HS-5 (cell line): Measurements from ENCODE around the gene B3GALNT2.
"Not testable (repeated sequence)": the region's sequence is repeated elsewhere in the genome, so short reads cannot be mapped to it uniquely, and the experiment has no call there.

Source experiments
- DNase-seq: peaks from one replicate; pipeline ENCODE4 v3.0.0-alpha.2; 2012; ENCODE audit warnings: low read depth

B3GALNT2 gene

GRCh38 chr1:235504122-235504493 is at the start of gene B3GALNT2:
Gene B3GALNT2, minus strand, starts transcription at chr1:235504452. Its CDS starts 200 bp downstream, at chr1:235504252.
- no peak for DNase-seq

DNA sequence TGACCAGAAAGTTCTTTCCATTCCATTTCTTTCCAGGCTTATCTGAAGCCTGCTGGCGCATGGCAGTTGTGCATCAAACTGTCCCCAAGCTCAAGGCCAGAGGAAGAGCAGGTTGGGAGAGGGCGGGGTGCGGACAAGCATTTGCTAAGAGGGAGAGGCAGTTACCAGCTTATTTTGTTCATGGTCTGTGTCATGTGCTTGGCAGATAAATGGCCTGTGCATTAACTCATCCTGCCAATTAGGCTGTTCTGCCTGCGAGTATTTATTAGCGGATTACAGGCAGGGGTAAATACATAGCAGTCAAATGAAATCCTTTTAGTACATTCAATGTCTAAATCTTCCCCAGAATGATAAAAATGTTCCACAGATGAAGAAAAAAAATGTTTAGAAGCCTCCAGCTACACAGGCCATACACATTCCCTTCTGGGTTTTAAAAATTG is 48.9 kb upstream of the B3GALNT2 start:
- no peak for DNase-seq

DNA sequence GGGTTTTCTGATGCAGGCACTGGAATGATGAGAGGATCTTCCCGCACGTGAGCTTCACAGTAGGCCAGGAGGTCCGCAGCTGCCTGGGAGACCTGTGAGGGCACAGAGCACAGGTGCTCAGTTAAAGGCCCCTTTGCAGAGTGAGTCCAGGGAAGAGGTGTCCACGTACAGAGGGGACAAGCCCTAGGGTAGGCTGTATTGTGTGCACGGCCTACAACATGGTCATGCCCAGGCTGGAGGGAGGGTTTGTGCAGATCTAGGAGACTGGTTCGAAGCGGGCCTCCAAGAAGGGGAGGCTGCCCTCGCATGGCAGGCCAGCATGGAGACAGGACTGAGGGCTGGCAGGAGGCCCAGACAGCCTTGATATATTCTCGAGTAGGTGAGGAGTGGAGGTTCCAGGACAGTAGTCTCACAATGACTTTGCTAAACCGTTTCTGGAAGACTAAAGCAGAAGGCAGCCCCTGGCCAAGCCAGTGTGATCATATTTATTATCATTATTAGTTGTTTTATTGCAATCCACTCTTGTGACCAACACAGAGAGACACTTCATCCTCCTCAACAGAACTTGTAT is 48.0 kb upstream of the B3GALNT2 start:
- no peak for DNase-seq

GRCh38 chr1:235549351-235550139 is 45.3 kb upstream of the B3GALNT2 start:
- DNase-seq, result no peak

DNA sequence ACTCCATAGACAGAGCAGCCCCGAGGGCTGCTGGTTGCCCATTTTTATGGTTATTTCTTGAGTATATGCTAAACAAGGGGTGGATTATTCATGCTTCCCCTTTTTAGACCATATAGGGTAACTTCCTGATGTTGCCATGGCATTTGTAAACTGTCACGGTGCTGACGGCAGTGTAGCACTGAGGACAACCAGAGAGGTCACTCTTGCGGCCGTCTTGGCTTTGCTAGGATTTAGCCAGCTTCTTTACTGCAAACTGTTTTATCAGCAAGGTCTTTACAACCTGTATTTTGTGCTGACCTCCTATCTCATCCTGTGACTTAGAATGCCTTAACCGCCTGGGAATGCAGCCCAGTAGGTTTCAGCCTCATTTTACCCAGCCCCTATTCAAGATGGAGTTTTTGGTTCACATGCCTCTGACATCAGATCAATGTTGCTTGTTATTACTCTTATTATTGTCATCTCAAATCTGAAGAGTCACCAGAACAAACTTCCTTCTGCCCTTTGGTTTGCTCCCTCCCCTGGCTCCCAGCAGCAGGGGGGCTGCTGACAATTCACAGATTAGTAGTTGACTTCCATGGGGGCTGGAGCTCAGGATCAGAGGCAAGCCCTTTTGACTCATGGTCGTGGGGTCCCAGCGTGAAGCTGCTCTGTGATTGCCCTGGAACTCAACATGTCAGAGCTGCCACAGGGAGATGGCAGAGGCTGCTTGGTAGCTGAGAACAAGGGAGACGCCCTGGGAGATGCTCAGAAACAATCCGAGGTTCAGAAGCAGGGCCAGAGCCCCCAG is 42.3 kb upstream of the B3GALNT2 start:
- not testable (repeated sequence) for DNase-seq

- no peak for DNase-seq
Observed at GRCh38 chr1:235545292-235545930, 41.2 kb upstream of the B3GALNT2 start.

DNA sequence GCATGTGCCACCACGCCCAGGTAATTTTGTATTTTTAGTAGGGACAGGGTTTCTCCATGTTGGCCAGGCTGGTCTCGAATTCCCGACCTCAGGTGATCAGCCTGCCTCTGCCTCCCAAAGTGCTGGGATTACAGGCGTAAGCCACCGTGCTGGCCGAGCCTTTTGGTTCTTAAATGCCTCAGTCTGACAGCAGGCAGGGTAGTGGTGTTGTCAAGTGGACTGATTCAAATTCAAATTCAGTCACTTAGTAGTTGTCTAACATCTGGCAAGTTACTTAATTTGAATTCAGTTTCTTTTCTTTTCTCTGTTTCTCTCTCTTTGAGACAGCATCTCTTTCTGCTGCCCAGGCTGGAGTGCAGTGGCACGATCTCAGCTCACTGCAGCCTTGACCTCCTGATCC is 38.6 kb upstream of the B3GALNT2 start:
- DNase-seq, result not testable (repeated sequence)

- DNase-seq, result no peak
Observed at GRCh38 chr1:235533476-235534168, 29.4 kb upstream of the B3GALNT2 start.

GRCh38 chr1:235532360-235532759 is 28.1 kb upstream of the B3GALNT2 start:
- peak; percentile 70 for DNase-seq

- no peak for DNase-seq
Observed at GRCh38 chr1:235527196-235527814, 23.1 kb upstream of the B3GALNT2 start.

DNA sequence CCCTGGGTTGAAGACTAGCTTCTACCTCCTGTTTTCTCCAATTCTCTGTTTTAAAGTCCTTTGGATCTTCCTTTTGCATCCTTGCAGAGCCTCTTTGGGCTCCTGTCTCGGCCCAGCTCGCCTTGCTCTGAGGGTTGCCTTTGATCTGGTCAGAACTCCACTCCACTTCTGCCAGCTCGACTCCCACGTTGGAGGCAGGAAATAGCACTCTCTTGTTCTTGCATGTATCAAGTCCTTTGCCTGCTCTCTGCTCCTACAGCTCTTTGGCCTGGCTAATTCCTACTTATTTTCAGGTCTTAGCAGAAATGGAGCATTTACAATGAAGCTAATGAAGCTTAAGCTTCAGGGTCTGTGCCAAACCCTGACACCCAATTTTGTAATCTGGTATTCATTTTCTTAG is 21.1 kb upstream of the B3GALNT2 start:
- no peak for DNase-seq

DNA sequence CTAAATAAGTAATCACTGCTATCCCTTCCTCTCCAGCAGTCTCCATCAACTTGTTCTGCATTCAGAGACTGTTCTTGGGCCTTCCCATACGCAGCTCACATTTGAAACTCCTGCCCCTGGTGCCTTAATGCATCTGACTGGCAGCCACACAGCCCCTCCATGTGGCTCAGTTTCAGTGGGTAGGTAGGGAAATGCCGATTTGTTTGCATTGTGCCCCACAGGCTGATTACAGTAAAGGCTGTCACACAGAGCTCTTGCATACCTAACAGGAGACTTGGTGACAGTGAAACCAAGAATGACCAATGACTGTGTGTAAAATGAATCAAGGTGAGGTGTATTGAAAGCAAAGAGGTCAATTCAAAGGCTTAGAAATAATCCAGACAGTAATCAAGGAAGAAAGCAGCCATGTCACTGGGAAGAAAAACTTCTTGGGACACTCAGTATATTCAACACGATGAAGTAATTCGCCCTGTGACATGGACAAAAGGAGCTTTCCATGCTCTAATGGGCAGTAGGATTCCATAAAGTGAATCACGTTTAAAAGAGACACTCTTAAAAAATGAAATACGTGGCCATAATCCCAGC is 12.7 kb upstream of the B3GALNT2 start:
- DNase-seq, result no peak

DNA sequence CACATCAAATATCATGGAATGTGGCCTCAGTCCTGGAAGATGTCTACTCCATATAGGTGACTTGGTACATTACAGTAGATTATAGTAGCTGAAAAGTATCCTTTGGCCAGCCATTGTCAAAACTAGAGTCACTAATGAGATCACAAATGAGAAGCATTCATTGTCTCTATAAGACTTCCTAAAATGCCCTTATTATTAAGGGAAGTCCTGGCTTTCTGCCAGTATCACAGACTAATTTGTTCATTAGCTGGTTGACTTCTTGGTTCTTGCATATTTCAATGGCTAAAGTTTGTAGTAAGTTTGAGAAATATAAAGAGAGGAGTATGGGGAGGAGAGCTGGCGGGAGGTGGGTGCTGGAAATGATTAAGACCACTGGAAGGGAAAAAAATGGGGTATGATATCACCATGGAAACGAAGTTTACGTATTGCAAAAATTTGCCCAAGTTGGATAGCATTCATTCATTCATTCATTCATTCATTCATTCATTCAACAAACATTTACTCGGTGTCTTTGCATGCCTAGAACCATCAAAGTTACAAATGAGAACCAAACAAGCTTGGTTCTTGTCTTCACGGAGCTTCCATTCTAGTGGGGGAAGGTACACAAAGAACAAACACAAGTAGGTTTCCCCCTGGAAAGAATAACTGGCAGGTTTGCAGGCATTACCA is 11.7 kb upstream of the B3GALNT2 start:
- DNase-seq, result no peak

DNA sequence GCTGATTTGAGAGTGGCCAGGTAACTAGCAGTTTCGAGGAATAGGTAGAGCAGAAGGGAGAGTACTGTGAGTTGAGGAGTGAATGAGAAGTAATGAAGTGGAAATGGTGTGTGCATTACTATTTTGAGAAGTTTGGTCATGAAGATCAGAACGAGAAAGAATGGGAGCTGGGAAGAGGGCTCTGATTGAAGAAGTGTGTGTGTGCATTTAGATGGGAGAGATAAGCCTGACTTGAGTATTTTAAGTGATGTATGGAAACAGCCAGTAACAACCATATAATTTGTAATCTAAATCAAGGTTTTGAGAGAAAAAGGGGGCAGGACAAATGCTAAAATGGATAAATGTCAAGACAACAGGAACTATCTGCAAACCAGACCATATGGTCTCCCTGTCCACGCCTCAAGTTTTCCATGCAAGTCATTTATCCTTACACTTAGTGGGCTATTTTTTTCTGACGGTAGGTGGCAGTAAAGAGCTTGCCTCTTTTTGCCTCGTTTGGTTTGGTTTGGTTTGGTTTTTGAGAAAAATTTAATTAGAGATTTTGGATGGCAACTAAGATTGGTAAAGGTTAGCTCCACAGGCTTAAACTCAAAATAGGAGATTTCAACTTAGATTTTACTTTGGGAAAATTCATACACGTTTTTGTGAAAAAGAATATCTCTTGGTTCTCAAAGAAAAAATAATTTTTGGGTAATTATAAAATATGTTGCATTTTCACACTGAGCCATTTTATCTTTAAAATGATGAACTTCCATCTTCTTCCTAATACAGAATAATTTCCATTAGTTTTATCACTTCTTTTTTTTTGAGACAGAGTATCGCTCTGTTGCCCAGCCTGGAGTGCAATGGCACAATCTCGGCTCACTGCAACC is 9.5 kb upstream of the B3GALNT2 start:
- DNase-seq, result peak; percentile 53

DNA sequence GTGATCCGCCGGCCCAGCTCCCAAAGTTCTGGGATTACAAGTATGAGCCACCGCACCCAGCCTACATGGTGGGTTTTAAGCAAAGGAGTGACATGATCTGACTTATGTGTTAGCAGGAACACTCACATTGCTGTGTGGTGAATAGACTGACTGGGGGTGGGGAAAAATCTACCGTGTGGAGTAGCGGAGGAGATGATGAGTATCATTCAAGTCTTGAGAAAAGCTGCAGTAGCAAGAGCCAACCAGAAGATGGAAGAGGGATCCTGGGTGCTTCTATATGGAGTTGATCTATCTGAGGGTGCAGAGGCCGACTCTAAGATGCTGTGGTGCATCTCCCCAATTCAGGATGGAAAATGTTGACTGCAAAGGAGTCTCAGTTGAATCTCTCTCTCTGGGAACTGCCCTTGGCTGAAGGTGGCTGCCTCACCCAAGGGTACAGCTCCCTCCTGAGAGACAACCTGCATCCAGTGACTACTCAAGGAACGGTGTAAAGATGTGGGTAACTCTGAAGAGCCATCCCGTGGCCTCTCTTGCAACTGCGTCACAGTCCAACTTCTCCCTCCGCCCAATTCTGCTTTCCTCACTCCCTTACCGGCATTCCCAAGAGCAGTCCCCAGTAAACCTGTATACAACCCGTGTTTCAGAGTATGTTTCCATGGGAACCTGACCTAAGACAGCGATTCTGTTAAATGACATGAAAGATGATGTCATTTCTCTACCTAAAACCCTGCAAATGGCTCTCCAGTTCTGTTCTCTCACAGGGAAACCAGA is 7.4 kb upstream of the B3GALNT2 start:
- no peak for DNase-seq

- no peak for DNase-seq
Observed at GRCh38 chr1:235510823-235511222, 6.6 kb upstream of the B3GALNT2 start.

DNA sequence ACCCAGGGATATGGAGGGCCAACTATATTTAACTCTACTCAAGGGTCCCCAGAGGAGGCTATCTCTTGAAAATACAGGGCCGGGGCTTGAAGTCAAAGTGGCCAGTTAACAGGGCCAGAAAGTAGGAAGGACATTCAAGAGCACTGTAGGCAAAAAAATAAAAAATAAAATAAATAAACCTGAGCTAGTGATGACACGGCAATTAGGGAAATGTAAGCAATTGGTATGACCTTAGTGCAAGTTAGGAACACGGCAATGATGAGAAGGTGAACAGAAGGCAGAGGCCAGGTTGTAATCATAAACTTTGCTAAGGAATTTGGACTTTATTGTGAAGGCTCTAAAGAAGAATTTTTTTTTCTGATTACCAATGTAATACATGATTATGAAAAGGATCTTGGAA is 3.4 kb upstream of the B3GALNT2 start:
- no peak for DNase-seq

DNA sequence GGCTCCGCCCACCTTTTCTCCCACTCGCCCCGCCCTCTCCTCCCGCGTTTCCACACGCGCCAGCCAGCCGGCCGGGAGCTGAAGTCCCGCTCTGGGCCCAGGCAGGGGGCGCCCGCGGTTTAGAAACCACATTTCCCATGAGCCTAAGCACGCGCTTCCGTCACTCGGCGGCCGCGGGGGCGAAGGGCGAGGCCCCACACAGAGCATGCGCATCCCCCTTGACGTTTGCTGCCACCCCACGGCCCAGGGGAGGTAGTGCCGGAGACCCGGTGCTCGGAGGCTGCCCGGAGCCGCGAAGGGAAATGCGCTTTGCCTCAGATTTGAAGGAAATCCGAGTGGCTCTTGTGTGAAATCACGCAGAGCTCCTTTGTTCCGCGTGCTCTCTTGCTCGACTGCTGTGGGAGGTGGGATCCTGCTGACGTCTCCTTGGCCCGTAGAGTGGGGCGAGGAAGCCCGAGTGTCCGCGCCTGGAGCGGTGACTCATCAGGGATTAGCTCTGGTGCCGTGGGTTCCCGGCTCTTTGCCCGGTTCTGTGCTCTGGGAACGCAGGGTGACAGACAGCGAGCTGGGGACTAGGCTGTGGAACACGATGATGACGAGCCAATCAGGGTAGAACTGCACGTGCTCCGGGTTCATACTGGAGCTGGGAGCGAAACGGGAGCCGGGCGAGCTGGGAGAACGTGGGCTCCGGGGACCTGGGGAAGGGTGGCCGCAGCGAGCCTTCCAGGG is 406 bp upstream of the B3GALNT2 start:
- DNase-seq, result peak; percentile 92
